H9 (cell line): ENCODE measurements around the gene SHB. TPM values are rescaled to one million over a fixed set of nuclear protein-coding genes. Genes with fewer than 3 reads are reported as not detected.
"Not testable (repeated sequence)": the region's sequence is repeated elsewhere in the genome, so short reads cannot be mapped to it uniquely, and the experiment has no call there.

Experiments used
- DNase-seq: peaks from one replicate; pipeline ENCODE4 v3.0.0-alpha.2; 2017
- H2AFZ ChIP-seq: one replicate; pipeline ENCODE4 v1.6.1; 2013; ENCODE audit warnings: mild to moderate bottlenecking, low read length, control low read depth, moderate library complexity
- H2AK5ac ChIP-seq: 2 replicates; pipeline ENCODE4 v1.6.1; 2013; ENCODE audit warnings: low read length, control low read depth, mixed read lengths; ENCODE audit not compliant: insufficient read length
- H2BK120ac ChIP-seq: one replicate; pipeline ENCODE4 v1.6.1; 2013; ENCODE audit warnings: low read depth, mild to moderate bottlenecking, low read length, control low read depth, inconsistent platforms; ENCODE audit not compliant: poor library complexity, severe bottlenecking
- H2BK12ac ChIP-seq: 2 replicates; pipeline ENCODE4 v1.6.1; 2013; ENCODE audit warnings: low read length, control low read depth, mixed read lengths, low read depth; ENCODE audit not compliant: insufficient read length
- H2BK15ac ChIP-seq: 2 replicates; pipeline ENCODE4 v1.6.1; 2013; ENCODE audit warnings: low read depth, low read length, control low read depth
- H2BK20ac ChIP-seq: one replicate; pipeline ENCODE4 v1.6.1; 2013; ENCODE audit warnings: low read depth, mild to moderate bottlenecking, low read length, control low read depth, inconsistent platforms; ENCODE audit not compliant: poor library complexity, severe bottlenecking
- H2BK5ac ChIP-seq: 2 replicates; pipeline ENCODE4 v1.6.1; 2013; ENCODE audit warnings: low read length, control low read depth, mixed read lengths; ENCODE audit not compliant: insufficient read length
- H3K14ac ChIP-seq: 2 replicates; pipeline ENCODE4 v1.6.1; 2013; ENCODE audit warnings: low read length, control low read depth; ENCODE audit not compliant: insufficient read depth
- H3K18ac ChIP-seq: 2 replicates; pipeline ENCODE4 v1.6.1; 2013; ENCODE audit warnings: low read depth, mild to moderate bottlenecking, mixed read lengths, low read length, control low read depth; ENCODE audit not compliant: insufficient read length
- H3K23ac ChIP-seq: 2 replicates; pipeline ENCODE4 v1.6.1; 2013; ENCODE audit warnings: low read length, control low read depth, mixed read lengths, low read depth; ENCODE audit not compliant: insufficient read length
- H3K23me2 ChIP-seq: 2 replicates; pipeline ENCODE4 v1.6.1; 2013; ENCODE audit warnings: low read depth, mild to moderate bottlenecking, mixed read lengths, low read length, control low read depth; ENCODE audit not compliant: insufficient read length, poor library complexity, severe bottlenecking
- H3K27ac ChIP-seq: 2 replicates; pipeline ENCODE4 v1.5.1; 2013; ENCODE audit warnings: low read length, control low read depth, mixed read lengths, low read depth; ENCODE audit not compliant: insufficient read length
- H3K27me3 ChIP-seq: 2 replicates; pipeline ENCODE4 v1.6.1; 2013; ENCODE audit warnings: low read length, control low read depth, inconsistent platforms; ENCODE audit not compliant: insufficient read depth
- H3K4ac ChIP-seq: 2 replicates; pipeline ENCODE4 v1.6.1; 2013; ENCODE audit warnings: low read depth, mild to moderate bottlenecking, control low read depth, inconsistent platforms, low read length, moderate library complexity
- H3K4me1 ChIP-seq: 2 replicates; pipeline ENCODE4 v1.6.1; 2013; ENCODE audit warnings: low read length, control low read depth, inconsistent platforms; ENCODE audit not compliant: insufficient read depth
- H3K4me2 ChIP-seq: 2 replicates; pipeline ENCODE4 v1.6.1; 2013; ENCODE audit warnings: low read length, control low read depth, mixed read lengths; ENCODE audit not compliant: insufficient read length, insufficient read depth
- H3K56ac ChIP-seq: 2 replicates; pipeline ENCODE4 v1.6.1; 2013; ENCODE audit warnings: low read depth, mild to moderate bottlenecking, mixed read lengths, low read length, control low read depth; ENCODE audit not compliant: insufficient read length
- H3K79me1 ChIP-seq: 2 replicates; pipeline ENCODE4 v1.6.1; 2013; ENCODE audit warnings: low read depth, mild to moderate bottlenecking, moderate library complexity, low read length, control low read depth, inconsistent platforms; ENCODE audit not compliant: insufficient read depth, poor library complexity, severe bottlenecking
- H3K79me2 ChIP-seq: 2 replicates; pipeline ENCODE4 v1.6.1; 2013; ENCODE audit warnings: low read length, control low read depth, inconsistent platforms; ENCODE audit not compliant: insufficient read depth
- H3K9ac ChIP-seq: 2 replicates; pipeline ENCODE4 v1.6.1; 2013; ENCODE audit warnings: low read length, control low read depth, mixed read lengths; ENCODE audit not compliant: insufficient read length; ENCODE audit errors: extremely low read depth
- H3K9me3 ChIP-seq: one replicate; pipeline ENCODE4 v1.6.1; 2013; ENCODE audit warnings: low read depth, low read length, inconsistent platforms; ENCODE audit not compliant: control insufficient read depth
- H3T11ph ChIP-seq: one replicate; pipeline ENCODE4 v1.6.1; 2013; ENCODE audit warnings: mild to moderate bottlenecking, low read length, control low read depth, inconsistent platforms
- H4K20me1 ChIP-seq: one replicate; pipeline ENCODE4 v1.6.1; 2013; ENCODE audit not compliant: control insufficient read depth, insufficient read length, insufficient read depth
- H4K5ac ChIP-seq: 2 replicates; pipeline ENCODE4 v1.6.1; 2013; ENCODE audit warnings: low read depth, mild to moderate bottlenecking, mixed read lengths, low read length, control low read depth; ENCODE audit not compliant: insufficient read length
- H4K8ac ChIP-seq: replicated peaks from 2 replicates; pipeline ENCODE4 v1.6.1; 2013; ENCODE audit warnings: low read length, control low read depth, mixed read lengths, low read depth; ENCODE audit not compliant: insufficient read length
- H4K91ac ChIP-seq: 2 replicates; pipeline ENCODE4 v1.6.1; 2013; ENCODE audit warnings: low read depth, mild to moderate bottlenecking, moderate library complexity, mixed read lengths, low read length, control low read depth; ENCODE audit not compliant: insufficient read length
- H3K27ac Mint-ChIP-seq, 3 experiments: 2 replicates in 2 of 3; 3 replicates in 1 of 3; pipeline ENCODE4 v1.8.0; 2020 to 2021; ENCODE audit warnings: mixed read lengths in 3 of 3, mild to moderate bottlenecking in 1 of 3, moderate library complexity in 1 of 3
- H3K27me3 Mint-ChIP-seq: 2 replicates; pipeline ENCODE4 v1.8.0; 2021; ENCODE audit warnings: low read depth, mild to moderate bottlenecking, moderate library complexity, mixed read lengths
- H3K36me3 Mint-ChIP-seq, 3 experiments: 2 replicates in 2 of 3; 3 replicates in 1 of 3; pipeline ENCODE4 v1.8.0; 2020 to 2021; ENCODE audit warnings: low read depth in 3 of 3, mixed read lengths in 3 of 3; ENCODE audit not compliant: insufficient read depth in 1 of 3
- H3K4me1 Mint-ChIP-seq, 2 experiments: 2 replicates each; pipeline ENCODE4 v1.8.0; 2020; ENCODE audit warnings: mixed read lengths in 2 of 2
- H3K4me3 Mint-ChIP-seq, 2 experiments: 2 replicates in 1 of 2; 3 replicates in 1 of 2; pipeline ENCODE4 v1.8.0; 2020 to 2021; ENCODE audit warnings: mild to moderate bottlenecking in 2 of 2, mixed read lengths in 2 of 2, moderate library complexity in 1 of 2
- H3K9me3 Mint-ChIP-seq, 2 experiments: 2 replicates in 1 of 2; 3 replicates in 1 of 2; pipeline ENCODE4 v1.8.0; 2020; ENCODE audit warnings: mild to moderate bottlenecking in 2 of 2, mixed read lengths in 2 of 2, moderate library complexity in 1 of 2
- WGBS: extraction: QIAGEN DNeasy Blood & Tissue Kit; methylation state at CpG from one replicate; pipeline ENCODE4 v1.1.7; 2013; ENCODE audit warnings: missing lambda C conversion rate, low lambda C conversion rate, mixed read lengths; ENCODE audit not compliant: insufficient read length; ENCODE audit errors: extremely low coverage; 5-methylcytosine and 5-hydroxymethylcytosine counted together
- total RNA-seq: library from RNA; stranded (reverse); gene quantifications from 2 replicates; pipeline ENCODE4 v1.2.1, GENCODE V29; 2021
- TF ChIP-seq, protein P1 (sequence below): fragments of 200-600 bp; sonication (generic); conservative IDR thresholded peaks from 3 replicates; pipeline ENCODE4 v1.8.0; 2021; ENCODE audit warnings: antibody characterized with exemption, mild to moderate bottlenecking

SHB gene
- total RNA-seq, 1 experiment from 2014 or later, result 14.6 TPM

DNA sequence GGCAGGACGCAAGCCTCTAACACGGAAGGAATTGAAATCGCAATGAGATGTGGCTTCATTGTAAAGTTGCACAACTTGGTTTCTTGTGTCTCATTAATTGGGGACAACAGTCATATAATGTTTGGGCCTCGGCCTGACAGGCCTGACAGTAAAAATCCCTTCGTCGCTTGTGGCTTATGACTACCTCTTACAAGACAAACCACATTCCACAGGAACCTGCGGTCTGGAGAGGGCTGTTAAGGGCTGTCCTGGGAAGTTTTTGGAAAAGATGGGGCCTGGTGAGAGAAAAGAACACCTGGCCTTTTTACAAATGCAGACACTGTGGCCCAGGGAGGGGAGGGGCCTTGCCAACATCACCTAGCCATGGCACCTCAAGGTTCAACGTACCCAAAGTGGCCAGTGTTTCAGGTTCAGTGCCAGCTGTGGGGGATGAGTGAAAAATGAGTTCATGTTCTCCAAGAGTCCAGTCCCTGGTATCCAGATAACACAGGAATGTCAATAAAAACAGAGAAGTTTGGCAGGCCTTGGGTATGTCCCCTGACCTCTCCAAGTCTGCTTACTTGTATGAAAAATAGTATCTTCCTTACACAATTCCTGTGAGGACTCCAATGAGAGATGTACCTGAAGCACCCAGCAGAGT lies 22.2 kb downstream of the SHB start:
- no peaks in the 10 kb centered on the region for H3K9me3 Mint-ChIP-seq
- H4K20me1 ChIP-seq, result no peaks in the 10 kb centered on the region

DNA sequence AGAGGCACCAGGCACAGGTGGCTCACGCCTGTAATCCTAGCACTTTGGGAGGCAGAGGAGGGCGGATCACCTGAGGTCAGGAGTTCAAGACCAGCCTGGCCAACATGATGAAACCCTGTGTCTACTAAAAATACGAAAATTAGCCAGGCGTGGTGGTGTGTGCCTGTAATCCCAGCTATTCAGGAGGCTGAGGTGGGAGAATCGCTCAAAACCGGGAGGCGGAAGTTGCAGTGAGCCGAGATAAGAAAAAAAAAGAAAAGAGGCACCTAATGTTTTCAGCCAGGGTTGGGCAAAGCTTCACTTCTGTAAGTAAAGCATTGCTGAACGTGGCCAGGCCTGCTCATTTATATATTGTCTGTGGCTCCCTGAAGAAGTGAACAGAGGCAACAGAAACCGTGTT lies 23.1 kb downstream of the SHB start:
- not testable (repeated sequence) for H4K20me1 ChIP-seq

More for the DNA sequence above, 22.2 kb downstream of the SHB start:
- H3K23me2 ChIP-seq, result no peaks in the 10 kb centered on the region
- H4K5ac ChIP-seq, result peak overlapping the region; percentile 76
- no peaks in the 10 kb centered on the region for H3K79me2 ChIP-seq
- H2BK12ac ChIP-seq, result peak overlapping the region; percentile 11
- peaks cover 11% of the 10 kb centered on the region; the same call in 1 of the 2 replicates for H3K4me1 ChIP-seq
- peak overlapping the region; percentile 63 for H3K18ac ChIP-seq
- H4K8ac ChIP-seq, result peak overlapping the region; percentile 12
- no peak overlapping the region for H3T11ph ChIP-seq
- H4K91ac ChIP-seq, result peak overlapping the region; percentile 44
- H3K9me3 ChIP-seq, result no peaks in the 10 kb centered on the region
- peak; percentile 49 for DNase-seq
- peaks cover 55 to 58% of the 10 kb centered on the region in 2 experiments for H3K4me1 Mint-ChIP-seq
- H3K4me2 ChIP-seq, result peak overlapping the region; percentile 16
- H3K27ac ChIP-seq, result peak overlapping the region; percentile 94
- no peak overlapping the region for H3K9ac ChIP-seq
- no peak overlapping the region for H2BK5ac ChIP-seq
- WGBS, result no CpG with 5 or more reads among the region's 8 CpGs
- no peak overlapping the region for H2BK15ac ChIP-seq
- peak overlapping the region; percentile 10 for H2AK5ac ChIP-seq
- peak overlapping the region; percentile 76 to 99 (median 83) for H3K27ac Mint-ChIP-seq
- no peak overlapping the region for H3K56ac ChIP-seq
- no peak overlapping the region; the same call in 1 of the 2 replicates for H3K4ac ChIP-seq
- H3K79me1 ChIP-seq, result no peaks in the 10 kb centered on the region
- H3K27me3 ChIP-seq, result no peaks in the 10 kb centered on the region
- peak overlapping the region in 1 of 2 experiments; percentile 70; a peak in 2 of 5 replicates for H3K4me3 Mint-ChIP-seq
- H2BK120ac ChIP-seq, result no peak overlapping the region
- peaks cover 2 to 3% (median 3%) of the 10 kb centered on the region in 3 experiments; a peak in 4 of 7 replicates for H3K36me3 Mint-ChIP-seq
- TF ChIP-seq, protein P1, sequence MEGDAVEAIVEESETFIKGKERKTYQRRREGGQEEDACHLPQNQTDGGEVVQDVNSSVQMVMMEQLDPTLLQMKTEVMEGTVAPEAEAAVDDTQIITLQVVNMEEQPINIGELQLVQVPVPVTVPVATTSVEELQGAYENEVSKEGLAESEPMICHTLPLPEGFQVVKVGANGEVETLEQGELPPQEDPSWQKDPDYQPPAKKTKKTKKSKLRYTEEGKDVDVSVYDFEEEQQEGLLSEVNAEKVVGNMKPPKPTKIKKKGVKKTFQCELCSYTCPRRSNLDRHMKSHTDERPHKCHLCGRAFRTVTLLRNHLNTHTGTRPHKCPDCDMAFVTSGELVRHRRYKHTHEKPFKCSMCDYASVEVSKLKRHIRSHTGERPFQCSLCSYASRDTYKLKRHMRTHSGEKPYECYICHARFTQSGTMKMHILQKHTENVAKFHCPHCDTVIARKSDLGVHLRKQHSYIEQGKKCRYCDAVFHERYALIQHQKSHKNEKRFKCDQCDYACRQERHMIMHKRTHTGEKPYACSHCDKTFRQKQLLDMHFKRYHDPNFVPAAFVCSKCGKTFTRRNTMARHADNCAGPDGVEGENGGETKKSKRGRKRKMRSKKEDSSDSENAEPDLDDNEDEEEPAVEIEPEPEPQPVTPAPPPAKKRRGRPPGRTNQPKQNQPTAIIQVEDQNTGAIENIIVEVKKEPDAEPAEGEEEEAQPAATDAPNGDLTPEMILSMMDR, result no peak
- peak overlapping the region; percentile 1; the same call in 1 of the 2 replicates for H3K14ac ChIP-seq
- no peak overlapping the region for H2BK20ac ChIP-seq
- H2AFZ ChIP-seq, result no peak overlapping the region
- H3K23ac ChIP-seq, result no peak overlapping the region
- no peaks in the 10 kb centered on the region; the same call in none of the 2 replicates for H3K27me3 Mint-ChIP-seq

More for the DNA sequence above, 23.1 kb downstream of the SHB start:
- H3K14ac ChIP-seq, H3K27me3 Mint-ChIP-seq, H3K23me2 ChIP-seq, H4K8ac ChIP-seq, H3K9me3 Mint-ChIP-seq, H3K79me2 ChIP-seq, H3K4ac ChIP-seq, H2BK20ac ChIP-seq, H3K9me3 ChIP-seq, H3K23ac ChIP-seq, H2AK5ac ChIP-seq, H3K9ac ChIP-seq, H4K5ac ChIP-seq, H3K36me3 Mint-ChIP-seq, H2BK15ac ChIP-seq, H2BK5ac ChIP-seq, H3K4me2 ChIP-seq, H4K91ac ChIP-seq, H3K4me3 Mint-ChIP-seq, H3K56ac ChIP-seq, H3K27me3 ChIP-seq, H2BK12ac ChIP-seq, H2AFZ ChIP-seq, DNase-seq, H3K18ac ChIP-seq, H3K79me1 ChIP-seq, H2BK120ac ChIP-seq, H3K27ac ChIP-seq, H3T11ph ChIP-seq: not testable (repeated sequence)
- peaks cover 11% of the 10 kb centered on the region; the same call in 1 of the 2 replicates for H3K4me1 ChIP-seq
- H3K4me1 Mint-ChIP-seq, result peaks cover 56 to 63% of the 10 kb centered on the region in 2 experiments
- H3K27ac Mint-ChIP-seq, result peak overlapping the region in 1 of 3 experiments; percentile 99; a peak in 2 of 7 replicates
- no CpG with 5 or more reads among the region's 10 CpGs for WGBS
